NOMO-1 (cell line): Measurements from ENCODE around the gene GNAZ.

Experiments
- DNase-seq, 2 experiments: peaks; one replicate each; lab custom pipeline; 2025; ENCODE audit not compliant: unreplicated experiment in 2 of 2; lab: John Stamatoyannopoulos, UW

The GNAZ gene

DNA sequence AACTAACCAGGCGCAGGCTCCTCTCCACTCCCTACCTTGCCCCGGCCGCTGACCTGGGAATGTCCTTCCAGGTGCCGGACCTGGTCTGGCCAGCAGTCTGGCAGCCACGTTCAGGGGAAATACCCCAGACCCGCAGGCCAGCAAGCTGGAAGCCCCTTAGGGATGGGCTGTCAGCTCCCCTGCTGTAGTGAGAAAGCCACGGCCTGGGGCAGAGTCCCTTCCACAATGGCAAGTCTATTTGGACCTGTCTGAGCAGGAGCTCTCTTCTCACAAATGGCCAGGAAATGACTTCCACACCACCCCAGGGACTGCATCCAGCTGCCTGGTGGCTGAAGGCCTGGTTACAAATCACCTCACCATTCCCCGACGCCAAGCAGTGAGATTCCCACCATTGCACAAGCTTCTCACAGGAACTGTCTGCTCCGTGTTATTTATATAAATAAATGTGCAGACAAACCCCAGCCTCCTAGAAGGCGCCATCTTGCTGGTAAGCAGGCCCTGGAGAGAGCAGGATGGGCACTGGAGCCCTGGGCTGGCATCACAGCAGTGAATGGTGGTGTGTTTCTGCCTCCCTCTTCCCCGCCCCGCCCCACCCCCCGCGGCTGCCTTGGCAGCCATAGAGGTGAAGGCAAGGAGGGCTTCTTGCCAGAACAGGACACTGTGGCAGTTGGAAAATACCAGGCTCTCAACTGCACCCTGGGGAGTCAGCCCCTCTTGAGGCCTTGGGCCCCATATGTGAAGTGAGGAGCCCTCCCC, 47.8 kb downstream of the GNAZ start:
- DNase-seq: no peak

DNA sequence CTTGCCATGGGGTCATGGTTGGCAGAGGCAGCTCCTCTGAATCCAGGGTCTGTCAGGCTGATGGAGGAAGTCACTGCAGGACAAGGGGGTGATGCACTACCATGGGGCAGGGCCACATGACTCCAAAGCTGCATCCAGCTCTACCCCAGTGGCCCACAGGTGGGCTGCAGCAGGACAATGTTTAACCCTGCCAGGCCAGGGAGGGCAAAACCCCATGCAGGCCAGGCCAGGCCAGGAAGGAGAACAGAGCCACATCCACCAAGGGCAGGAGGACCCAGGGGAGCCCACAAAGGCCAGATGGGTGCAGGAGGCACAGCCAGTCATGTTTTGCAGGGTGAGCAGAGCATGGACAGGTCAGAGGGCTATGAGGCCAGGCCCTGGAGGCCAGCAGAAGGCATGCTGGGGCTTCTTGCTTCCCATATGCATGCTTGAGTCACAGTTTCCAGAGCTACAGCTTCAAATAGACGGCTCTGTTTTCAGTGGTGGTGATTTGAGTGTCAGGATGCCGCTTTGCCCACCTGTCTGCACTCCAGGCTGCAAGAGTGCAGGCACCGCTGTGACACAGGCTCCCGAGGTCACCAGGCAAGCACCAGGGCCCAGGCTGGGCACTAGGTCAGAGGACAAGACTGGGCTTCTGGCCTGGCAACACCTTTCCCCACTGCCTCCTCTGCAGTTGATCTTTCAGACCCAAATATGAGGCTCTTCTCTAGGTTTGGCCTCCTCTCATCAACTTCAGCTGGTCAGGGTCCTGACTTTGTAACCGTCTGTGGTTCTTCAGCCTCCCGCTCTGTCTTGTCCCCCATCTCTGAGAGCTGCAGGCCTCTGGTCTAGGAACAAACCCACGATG, 48.6 kb downstream of the GNAZ start:
- DNase-seq: no peak

DNA sequence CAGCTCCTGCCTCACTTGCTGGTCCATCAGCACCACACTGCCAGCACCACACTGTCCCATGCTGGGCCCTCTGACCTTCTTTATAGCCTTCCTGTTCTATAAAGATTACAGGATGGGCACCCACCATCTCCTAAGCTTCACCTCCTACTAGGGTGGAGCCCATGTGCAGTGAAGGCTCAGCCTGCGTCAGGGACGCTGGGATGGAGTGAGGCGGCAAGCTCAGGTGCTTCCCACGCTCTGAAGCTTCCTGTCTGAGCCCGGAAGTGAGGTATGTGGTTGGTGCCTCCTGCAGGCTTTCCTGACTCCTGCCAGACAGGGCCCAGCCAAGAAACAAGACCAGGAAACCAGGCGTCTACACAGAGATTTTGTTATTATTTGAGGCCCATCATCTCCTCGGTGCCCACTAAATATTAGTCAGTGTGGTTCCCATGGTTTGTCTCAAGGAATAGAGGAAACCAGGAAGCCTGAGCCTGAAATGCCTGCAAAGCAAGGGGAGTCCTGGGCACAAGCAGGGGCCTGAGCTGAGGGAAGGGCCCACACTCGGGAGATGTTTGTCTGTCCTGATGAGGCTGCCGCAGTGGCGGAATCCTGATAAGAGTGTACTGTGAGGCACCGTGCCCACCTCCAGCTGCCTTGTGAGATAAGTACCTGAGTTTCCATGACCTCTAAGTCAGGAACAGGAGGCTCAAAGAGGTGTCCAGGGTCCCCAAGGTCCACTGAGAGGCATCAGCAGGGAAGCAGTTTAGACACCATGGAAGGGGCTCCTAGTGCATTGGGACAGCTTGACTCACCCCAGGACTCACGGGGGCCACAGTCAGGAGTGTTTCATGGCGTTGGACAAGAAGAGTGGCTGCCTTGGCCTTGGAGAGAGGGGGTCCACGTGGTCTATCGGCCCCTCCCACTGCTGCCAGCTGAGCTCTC, 49.4 kb downstream of the GNAZ start:
- DNase-seq: no peak

DNA sequence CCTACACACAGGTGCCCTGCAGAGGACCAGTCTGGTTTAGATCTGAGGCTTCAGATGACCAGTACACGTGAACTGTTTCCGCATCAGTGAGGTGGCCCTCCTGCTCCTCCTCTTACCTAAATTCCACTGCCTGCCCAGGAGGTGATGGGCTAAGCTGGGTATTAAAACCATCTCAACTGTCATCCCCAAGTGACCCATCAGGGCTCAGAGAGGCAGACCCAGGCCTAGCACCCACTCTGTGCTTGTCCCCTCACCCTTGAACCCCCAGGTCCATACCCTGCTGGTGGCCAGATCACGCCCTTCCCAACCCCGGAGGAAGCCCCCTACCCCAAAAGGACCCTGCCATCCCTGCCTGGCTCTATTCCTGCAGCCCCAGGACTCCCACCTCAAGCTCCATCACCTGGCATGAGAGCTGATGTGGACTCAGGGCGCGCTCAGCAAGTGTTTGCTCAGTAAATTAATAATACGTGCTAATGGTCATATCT, 50.1 kb downstream of the GNAZ start:
- no peak for DNase-seq

DNA sequence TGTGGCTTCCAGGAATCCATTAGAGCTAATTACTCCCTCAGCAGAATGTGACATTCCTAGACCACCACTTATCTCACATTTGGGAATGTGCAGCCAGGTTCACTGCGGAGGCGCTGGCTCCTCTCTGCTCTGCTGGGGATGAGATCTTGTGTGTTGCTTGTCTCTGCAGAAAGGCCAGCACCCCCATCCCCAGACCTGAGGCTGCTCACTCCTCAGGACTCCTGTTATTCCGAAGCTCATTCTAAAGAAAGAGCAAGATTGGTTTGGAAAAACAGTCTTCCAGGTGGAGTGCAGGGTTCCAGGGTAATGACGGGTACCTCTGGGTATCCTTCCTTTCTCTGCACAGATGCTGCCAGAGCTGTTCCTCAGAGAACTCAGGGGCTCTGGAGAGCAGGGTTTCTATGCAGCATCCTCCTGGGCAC, 50.7 kb downstream of the GNAZ start:
- no peak for DNase-seq

DNA sequence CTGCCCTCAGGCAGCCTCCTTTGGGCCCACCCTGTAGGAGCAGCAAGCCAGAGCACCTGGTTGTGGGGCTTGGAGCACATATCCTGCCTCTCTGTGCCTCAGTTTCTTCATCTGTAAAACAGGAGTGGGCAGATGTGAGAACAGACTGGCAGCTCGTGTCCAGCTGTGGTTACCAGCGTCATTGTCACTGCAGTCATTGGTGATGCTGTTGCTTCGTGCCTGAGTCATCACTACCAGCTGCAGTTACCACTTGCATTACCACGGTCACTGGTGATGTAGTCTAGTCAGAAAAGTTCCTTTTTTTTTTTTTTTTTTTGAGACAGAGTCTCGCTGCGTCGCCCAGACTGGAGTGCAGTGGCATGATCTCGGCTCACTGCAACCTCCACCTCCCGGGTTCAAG, 51.1 kb downstream of the GNAZ start:
- peak in 1 of 2 experiments; percentile 46 for DNase-seq

DNA sequence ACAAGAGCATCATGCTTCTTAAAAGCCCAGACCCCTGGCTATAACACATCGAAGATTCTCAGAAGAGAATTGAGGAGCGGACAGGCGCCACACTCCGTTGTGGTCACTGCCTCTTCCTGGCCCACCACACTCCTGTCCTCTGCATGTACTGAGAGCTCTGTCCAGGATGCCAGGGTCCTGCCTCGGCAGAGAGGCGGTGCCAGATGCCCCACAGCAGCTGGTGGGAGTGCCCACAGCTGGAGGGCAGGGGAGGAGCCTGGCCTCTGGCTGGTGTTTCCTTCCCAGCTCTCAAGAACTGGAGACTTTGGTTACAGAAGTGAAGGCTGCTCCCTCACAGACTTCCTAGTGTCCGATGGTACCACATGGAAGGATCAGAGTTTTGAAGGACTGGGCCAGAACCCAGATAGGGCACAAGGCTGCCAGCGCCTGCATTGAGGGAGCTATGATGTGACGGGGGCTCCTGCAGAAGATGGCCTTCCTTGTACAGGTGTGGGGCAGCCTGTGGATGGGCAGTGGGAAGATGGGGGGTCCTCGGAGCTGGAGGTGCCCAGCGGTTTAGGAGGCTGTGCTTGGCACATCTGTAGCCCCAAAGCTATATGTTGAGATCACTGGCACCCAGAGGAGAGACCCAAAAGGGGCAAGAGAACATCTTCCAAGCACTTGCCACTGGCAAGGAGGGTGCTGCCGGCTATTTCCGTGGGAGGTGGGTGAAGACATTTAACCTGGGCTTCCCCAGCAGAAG, 52.1 kb downstream of the GNAZ start:
- DNase-seq: no peak

DNA sequence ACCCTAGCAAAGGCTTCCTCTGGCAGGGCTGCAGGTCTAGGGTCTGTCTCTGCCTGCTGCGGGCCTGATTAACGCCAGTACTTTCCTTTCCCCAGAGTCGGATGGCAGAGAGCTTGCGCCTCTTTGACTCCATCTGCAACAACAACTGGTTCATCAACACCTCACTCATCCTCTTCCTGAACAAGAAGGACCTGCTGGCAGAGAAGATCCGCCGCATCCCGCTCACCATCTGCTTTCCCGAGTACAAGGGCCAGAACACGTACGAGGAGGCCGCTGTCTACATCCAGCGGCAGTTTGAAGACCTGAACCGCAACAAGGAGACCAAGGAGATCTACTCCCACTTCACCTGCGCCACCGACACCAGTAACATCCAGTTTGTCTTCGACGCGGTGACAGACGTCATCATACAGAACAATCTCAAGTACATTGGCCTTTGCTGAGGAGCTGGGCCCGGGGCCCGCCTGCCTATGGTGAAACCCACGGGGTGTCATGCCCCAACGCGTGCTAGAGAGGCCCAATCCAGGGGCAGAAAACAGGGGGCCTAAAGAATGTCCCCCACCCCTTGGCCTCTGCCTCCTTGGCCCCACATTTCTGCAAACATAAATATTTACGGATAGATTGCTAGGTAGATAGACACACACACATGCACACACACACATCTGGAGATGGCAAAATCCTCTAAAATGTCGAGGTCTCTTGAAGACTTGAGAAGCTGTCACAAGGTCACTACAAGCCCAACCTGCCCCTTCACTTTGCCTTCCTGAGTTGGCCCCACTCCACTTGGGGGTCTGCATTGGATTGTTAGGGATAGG, 52.9 kb downstream of the GNAZ start:
- DNase-seq: no peak

DNA sequence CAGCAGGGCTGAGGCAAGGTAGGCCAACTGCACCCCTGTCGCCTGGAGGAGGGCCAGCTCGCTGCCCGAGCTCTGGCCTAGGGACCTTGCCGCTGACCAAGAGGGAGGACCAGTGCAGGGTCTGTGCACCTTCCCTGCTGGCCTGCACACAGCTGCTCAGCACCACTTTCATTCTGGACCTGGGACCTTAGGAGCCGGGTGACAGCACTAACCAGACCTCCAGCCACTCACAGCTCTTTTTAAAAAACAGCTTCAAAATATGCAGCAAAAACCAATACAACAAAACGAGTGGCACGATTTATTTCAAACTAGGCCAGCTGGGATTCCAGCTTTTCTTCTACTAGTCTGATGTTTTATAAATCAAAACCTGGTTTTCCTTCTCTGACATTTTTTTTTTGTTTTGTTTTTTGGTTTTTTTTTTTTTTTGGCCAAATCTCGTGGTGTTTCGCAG, 53.5 kb downstream of the GNAZ start:
- DNase-seq: no peak

DNA sequence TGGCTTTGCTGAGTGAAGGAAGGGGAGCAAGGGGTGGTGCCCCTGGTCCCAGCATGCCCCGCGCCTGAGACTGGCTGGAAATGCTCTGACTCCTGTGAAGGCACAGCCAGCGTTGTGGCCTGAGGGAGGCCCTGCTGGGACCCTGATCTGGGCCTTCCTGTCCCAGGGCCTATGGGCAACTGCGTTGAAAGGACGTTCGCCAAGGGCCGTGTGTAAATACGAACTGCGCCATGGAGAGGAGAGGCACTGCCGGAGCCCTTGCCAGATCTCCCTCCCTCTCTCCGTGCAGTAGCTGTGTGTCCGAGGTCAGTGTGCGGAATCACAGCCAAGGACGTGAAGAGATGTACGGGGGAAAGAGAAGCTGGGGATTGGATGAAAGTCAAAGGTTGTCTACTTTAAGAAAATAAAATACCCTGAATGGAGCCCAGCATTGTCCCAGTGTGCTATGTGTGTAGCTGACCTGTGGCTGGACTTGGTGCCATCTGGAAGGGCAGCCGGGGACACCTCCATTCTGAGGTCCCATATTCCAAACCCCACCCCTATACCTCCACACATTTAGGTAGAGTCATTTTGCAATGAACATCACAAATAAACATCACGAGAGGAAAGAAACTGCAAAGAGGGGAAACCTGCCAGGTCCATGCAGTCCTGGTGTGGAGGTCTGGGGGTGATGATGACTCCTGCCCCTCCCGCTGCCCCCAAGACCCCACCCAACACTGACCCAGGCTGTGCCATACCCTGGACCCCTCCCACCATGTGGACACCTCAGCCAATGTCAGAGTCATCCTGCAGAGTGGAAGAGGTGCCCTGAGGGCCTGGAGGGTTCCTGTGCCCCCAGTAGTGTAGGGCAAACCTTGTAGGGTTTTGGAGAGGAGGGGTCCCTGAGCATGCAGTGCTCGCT, 54.5 kb downstream of the GNAZ start:
- no peak for DNase-seq

DNA sequence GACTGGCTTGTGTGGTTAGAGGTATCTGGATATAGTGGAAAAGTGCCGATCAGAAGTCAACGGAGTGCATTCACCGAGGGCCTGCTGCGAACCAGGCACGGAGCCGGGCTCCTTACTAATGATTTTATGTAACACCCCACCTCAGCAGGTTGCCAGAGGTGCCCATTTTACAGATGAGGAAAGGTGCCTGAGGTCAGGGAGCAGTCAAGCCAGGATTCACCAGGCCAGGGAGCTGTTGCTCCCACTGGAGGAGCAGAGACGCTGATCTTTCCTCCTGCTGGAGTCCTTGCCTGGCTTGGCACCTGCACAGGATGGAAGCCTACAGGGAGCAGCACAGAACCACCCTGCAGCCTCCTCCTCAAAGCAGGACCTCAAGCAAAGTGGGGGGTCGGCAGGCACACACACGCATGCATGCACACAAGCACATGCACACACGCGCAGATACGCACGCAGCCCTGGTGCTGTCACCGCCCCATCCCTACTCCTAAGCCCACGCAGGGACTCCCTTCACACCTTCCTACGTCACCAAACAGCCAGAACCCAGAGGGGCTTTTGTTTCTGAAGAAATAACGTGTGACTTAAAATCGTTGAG, 55.3 kb downstream of the GNAZ start:
- no peak for DNase-seq

DNA sequence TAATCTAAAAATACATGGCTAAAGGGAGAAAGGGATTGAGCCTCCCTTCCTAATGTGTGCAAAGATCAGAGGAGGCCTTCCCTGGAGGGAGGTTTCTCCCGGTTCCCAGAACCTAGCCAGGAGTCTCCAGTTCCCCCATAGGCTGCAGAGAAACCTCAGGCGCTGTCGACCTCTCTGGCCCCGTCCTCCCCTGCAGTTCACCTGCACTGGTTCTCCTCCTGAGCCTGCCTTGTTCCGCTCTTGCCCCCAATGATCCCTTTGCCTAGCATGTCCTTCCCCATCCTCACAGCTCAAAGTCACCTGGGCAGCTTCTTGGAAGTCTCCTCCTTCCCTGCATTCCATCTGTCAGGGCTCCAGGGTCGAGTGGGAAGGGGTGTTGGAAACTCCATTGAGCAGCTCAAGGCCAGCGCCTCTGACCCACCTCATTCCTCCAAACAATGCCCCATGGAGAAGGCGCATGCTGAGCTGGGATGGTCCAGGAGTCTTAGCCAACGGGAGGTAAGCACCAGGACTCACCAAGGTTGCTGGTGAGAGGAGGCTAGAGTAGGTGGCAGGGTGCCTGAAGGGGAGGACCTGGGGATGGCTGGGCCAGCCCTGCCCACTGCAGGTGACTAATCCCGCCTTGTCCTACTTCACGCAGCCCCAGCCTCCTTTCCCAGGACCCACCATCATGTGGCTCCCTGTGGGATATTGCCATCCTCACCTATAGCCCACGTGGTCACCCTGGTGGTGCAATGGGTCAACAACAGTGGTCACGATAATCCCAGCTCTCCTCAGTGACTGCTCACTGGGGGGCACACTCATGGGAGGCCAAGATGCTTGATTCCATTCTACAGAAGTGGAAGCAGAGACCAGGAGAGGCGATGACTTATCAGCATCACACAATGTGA, 56.1 kb downstream of the GNAZ start:
- DNase-seq: no peak

DNA sequence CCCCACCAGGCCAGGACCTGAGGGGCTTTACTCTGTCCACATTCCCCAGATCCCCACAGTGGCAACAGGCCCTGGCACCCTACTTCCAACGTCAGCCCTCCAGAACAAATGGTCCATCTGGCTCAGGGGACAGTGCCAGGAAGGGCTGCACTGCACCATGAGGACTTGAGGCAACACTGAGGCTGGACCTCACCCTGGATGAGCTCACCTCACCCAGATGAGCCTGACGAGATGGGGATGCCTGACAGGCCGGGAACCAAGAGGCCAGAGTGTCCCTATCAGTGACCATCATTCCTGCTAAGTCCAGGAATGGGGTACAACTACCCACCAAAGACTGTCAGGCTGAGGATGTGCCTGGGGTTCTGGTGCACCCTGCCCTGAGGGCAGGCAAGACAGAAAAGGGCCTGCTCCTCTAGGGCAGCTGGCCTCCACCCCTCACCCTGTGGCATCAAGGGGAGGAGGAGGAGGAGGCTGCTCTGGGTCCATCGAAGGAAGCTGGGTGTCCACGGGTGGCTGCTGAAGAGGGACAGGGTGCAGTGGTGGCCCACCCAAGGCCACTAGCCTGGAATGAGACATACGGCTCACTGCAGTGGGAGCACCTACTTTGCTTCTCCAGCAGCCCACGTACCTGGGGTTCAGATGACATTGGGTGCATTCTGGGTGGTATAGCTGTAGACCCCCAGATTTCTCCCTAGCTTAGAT, 56.9 kb downstream of the GNAZ start:
- no peak for DNase-seq

DNA sequence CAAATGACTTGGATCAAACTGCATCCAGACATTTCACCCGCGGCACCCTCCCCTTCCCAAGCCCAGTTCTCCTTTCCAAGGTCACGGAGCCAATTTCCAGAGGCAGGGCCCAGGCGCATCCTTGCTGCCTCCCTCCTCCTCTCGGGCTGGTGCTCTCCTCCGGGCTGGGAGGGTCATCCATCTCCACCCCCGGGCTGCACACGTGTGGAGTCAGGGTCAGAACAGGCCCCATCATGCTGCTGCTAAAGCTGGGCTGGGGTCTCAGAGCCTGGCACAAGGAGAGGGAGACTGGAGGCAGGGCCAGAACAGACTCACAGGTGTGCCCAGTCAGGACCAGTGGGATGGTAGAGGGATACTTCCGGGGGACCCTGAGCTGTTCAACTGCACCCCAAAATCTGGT, 57.5 kb downstream of the GNAZ start:
- DNase-seq: no peak

DNA sequence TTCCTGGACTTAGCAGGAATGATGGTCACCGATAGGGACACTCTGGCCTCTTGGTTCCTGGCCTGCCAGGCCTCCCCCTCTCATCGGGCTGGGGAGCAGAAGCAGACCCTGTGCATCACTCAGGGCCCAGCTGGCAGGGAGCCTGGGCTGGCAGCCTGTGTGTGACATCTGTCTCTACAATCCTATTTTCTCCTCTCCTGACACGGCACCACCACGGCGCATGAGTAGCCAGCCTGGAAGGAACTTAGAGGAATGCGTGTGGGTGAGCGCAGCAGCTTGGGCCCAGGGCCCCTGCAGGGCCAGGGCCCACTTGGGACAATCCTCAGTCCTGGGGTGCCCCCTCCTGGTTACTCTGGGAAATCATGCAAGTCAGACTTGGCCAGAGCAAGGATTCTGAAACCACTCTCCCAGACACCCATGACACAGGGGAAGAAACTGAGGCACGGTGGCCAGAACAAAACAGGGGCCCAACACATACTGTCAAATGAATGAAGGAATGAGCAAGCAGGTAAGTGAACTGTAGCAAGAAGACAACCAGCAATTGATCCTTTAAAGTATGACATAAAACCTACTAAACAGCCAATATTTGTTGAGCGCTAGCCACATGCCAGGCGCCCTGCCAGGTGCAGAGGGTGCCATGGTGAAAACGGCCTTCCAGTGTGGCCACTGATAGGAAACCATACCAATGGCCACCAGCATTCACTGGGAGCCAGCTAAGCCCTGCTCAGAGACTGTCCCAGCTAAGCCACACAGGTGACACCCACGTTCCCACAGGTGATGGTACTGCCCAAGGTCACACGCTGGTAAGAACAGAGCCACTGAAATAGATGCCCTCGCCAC, 58.2 kb downstream of the GNAZ start:
- peak; percentile 29 to 54 for DNase-seq
